ENCODE measurements around the gene AAK1.
"Not testable (repeated sequence)": the region's sequence is repeated elsewhere in the genome, so short reads cannot be mapped to it uniquely, and the experiment has no call there.

Gene AAK1

DNA sequence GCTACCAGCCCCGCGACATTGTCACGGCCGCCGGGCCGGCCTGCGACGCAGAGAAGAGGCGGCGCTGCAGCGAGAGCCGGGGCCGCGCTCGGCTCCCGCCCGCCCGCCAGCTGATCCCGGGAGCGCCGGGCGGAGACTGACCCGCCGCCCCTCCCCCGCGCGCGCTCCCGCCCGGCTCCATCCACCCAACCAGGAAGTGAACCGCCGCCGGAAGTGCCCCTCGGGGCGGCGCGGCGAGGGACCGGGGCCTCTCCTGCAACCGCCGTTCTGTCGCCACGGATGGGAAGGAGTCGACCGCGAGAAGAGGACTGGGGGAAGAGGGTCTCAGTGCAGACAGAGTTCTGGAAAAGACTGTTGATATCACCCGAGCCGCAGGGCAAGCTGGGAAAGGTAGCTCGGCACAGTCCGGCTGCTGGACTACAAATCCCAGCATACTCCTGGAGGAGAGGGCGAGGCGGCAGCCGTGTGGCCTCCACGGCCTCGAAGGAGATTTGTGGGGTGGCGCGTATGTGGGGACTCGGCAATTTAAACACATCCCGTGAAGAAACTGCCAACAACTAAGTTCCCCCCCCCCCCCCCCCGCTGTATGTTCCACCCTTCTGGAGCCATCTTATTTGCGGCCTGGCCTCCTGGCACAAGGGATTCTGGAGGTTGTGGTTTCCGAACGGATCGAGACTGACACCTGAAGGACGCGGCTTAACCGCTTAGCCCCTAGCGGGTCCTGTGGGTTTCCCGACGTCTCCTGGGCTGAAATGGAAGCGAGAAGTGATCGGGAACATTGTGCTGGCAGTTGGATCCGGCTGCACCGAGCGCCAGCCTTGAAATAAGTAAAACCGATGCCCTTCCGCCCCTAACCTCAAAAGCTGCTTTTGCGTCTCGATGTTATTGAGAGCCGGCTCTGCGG lies at the start of gene AAK1:
Gene AAK1 (minus strand): TSS at position 138 of the 904 bp plus-strand sequence. CDS start 699 bp downstream, outside the sequence.
- peak; percentile 75 for DNase-seq

DNA sequence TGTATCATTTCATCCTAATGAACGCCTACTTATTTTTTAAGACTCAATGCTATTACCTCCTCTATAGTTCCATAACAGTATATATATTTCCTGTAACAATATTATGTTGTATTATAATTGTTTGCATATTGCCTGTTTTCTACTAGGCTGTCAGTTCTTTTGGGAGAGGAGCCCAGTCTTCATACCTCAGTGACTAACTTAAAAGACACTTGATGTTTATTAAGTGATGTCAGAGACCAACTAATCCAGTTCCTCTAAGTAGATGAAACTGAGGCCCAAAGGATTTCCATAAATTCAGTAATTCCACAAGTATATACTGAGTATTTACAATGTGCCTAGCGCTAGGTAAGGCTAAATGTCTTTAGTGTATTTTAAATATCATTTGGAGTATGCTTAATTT lies 48.9 kb upstream of the AAK1 start:
- DNase-seq: no peak

DNA sequence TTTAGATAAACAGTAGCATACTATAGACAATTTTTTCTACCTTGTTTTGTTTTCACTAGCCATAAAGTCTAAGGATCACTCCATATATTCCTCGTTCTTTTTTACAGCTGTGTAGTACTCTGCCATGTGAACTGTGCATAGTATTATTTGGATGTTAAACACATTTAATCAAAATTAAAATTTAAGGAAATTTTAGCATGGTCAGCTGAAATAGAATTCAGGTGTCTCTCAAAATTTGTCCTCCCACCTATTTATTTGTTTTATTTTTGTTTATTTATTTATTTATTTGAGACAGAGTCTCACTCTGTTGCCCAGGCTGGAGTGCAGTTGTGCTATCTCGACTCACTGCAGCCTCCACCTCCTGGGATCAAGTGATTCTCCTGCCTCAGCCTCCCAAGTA lies 46.4 kb upstream of the AAK1 start:
- no peak for DNase-seq

DNA sequence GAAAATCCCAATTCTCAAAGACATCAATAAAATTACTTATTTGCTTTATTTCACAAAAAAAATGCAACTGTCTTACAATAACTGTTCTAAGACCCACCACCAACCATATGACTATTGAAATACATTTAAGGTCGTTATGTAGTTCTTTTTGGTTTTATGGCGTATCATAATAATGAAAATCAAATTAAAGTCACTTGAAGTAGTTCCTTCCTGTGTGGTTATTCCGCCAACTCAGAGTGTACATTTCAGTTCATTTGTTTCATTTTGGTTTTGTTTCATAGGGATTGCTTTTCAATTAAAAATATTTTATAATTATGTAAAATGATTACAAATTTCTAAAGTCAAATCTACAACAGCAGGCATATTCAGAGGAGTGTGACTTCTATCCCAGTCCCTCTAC lies 45.9 kb upstream of the AAK1 start:
- DNase-seq: no peak

DNA sequence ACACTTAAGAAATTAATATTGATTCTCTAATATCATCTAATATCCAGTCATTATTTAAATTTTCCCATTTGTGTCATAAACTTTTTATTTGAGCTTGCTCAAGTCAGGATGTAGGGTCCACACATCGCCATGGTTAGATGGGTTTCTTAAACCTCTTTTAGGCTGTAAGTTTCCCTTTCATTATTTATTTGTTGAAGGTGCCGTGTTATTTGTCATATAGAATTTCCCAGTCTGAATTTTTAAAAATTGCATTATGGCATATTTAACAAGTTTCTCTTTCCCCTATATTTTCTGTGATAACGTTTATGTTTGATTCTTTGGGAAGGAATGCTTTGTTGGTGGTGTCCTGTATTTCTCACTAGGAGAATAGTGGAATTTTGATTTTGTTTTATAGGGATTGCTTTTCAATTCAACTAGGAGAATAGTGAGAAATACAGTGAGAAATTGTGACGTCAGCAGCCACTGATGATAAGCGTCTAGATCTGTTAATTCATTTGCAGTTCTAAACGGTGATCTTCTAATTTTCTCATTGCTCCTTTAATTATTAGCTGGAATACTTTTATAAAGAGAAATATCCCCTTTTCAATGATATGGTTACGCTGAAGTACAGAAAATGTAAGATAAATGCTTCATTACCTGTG lies 44.6 kb upstream of the AAK1 start:
- DNase-seq: no peak

DNA sequence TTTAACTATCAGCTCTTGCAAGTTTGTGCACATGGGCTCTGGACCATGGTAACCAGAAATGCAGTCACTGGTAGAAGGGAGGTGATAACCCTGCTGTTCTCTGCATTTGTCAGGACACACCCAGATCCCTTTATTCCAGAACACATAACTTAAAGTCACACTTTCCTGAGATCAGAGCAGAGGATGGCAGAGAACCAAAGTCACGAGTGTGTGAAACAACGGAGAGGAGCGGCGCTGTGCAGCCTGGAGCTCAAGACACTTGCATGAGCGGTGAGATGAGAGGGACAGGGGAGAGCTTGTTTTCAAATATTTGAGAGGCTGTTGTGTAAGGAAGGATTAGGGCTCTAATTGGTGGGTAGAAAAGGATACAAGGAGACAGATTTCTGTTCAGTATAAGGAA lies 43.3 kb upstream of the AAK1 start:
- DNase-seq: no peak

DNA sequence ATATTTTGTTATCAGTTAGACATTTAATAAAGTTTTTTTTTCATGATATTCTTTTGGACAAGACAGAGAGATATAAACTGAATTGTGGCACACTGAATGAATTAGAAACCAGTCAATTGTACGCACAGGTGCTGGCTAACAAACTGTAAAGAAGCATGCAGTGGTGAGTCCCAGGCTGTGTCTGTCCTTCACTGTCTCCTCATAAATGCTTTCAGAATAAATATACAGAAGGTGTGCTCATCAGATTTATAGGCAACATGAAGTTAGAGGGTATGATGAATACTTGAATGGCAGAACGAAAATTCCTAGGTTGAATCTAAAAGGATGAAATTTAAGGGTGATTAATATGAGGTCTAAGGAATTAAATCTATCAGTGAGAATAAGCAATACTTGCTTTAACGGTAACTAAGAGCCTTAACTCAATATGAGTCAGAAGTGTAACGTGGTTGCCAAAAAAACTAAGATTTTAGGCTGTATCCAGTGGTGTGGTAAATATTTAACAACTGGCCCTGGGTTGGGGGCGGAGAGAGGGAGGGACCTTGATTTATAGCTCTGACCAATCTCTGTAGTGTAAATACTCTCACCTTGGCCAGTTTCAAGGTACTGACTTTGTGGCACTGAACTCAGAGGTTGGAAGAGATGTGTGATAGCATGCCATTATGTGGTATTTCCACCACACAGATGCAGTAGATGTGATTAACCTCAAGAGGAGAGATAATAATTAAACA lies 41.9 kb upstream of the AAK1 start:
- DNase-seq: no peak

DNA sequence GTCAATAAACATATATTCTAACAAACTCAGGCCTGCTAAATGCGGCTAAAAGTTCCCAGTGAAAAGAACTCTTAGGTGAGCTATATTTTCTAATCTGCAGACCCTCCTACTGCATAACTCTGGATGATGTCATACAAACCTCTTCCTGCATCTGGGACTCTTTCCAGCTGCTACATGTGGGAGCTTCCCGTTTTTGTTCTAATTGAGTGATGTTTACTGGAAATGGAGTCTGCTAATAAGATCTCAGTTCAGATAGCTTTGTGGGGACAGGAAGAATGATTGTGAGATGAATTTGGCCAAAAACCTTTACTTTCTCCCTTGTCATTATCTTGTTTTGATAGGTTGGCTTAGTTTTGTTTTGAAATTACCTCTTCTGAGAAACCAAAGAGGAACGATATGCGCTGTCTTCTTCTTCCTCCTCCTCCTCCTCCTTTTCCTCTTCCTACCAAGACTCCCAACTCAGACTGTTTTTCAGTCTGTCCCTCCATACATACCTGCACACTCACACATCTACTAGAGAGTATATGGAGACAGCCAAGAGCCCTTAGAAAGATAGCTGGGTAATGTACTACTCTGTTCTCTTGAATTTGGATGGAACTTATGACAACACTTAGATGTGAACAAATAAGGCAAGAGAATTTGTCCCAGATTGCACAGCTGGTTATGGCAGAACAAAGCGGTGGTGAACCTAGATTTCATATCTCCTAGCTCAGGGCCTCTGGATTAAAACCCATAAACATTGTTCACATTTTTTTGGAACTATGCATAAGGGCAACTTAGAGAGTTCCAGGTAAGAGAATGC lies 39.8 kb upstream of the AAK1 start:
- DNase-seq: no peak

DNA sequence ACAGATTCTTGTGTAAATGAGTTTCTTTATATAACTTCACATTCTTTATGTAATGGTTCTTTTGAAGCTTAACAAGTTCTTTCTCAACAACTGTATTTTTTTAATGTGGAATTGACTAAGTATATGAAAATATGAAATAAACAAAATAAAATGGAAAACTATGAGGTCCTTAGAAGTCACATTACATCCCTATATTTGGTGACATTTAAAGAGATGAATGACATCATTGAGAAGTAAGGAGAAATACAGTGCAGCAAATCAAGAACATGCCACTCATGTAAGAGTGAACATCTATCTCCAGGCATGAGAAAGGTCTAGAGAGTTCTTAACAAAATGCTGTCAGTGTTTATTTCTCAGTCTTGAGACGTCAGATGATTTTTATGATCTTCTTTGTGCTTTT lies 39.0 kb upstream of the AAK1 start:
- DNase-seq: no peak

DNA sequence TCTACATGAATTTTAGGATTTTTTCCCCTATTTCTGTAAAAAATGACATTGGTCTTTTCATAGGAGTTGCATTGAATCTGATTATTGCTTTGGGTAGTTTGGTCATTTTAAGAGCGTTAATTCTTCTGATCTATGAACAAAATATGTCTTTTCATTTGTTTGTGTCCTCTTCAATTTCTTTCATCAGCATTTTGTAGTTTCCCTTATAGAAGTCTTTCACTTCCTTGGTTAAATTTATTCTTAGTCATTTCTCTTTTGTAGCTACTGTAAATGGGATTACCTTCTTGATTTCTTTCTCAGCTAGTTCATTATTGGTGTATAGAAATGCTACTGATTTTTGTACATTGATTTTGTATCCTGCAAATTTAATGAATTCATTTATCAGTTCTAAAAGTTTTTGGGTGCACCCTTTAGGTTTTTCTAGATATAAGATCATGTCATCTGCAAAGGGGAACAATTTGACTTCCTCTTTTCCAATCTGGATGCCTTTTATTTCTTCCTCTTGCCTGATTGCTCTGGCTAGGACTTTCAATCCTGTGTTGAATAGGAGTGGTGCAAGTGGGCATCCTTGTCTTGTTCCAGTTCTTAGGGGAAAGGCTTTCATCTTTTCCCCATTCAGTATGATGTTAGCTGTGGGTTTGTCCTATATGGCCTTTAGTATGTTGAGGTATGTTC lies 36.6 kb upstream of the AAK1 start:
- DNase-seq: no peak

DNA sequence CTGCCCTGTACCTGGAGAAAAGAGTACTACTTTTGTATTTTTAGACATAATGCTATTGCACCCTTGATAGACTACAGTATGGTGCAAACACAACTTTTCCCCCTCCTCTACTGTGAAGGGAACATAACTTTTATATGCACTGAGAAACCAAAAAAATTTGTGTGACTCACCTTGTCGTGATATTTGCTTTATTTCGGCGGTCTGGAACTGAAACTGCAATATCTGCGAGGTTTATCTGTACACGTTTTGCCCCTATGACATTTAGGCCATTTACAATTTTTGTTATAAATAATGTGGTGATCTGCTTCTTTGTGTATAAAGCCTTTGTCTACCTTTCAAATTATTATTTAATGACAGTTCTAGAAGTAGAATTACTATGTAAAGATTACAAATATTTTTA lies 34.4 kb upstream of the AAK1 start:
- DNase-seq: no peak

DNA sequence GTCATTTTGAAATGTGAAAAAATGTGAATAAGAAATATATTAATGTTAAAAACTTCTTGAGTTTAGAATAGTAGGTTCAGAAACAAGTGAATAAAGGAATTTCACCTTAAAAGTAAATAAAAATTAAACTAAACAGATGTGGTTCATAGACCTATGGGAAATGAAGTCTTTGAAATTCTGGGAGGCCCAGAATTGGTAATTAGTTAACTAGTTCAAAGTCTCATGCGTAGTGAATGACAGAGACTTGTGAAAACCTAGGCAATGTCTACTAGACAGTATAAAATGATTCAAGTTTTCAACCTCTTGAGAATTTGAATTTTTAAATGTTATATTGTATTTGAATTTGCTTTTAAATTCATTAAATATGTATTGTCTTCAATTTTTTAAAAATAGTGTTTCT lies 32.6 kb upstream of the AAK1 start:
- no peak for DNase-seq

DNA sequence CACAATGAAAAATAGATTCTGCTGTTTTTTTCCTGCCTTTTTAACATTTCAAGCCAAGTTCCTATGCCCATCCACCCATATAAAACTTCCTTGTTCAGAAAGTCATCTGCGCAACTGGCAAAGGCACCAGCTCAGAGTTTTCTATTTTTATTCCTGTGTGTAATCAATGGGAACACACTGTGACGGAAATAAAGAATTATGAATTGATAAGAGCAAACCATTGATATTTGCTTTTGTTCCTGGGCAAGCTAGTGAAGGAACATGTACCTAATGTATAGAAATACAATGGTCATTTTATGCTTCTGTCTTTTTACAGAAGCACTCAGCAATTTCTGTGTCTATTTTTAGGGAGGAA lies 30.8 kb upstream of the AAK1 start:
- DNase-seq: no peak

DNA sequence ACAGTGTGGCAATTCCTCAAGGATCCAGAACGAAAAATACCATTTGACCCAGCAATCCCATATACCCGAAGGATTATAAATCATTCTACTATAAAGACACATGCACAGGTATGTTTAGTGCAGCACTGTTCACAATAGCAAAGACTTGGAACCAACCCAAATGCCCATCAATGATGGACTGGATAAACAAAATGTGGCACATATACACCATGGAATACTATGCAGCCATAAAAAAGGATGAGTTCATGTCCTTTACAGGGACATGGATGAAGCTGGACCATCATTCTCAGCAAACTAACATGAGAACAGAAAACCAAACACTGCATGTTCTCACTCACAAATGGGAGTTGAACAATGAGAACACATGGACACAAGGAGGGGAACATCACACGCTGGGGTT lies 29.6 kb upstream of the AAK1 start:
- DNase-seq: not testable (repeated sequence)

DNA sequence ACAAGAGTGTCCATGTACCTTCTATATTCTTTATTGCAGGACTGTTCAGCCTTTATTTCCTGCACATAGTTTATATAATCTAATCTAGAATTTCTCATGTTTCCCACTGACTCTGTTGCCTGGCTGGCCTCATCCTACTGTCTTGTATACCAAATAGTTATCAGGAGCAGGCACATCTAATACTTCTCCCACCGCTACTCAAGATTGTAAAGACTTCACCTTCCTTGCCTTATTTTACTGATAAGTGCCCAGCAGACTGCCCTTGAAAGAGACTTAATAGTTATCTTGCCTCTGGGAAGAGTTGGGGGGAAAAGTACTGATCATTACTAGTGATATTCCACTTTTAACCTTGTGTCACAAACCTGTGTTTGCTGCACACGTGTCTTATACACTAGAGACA lies 26.1 kb upstream of the AAK1 start:
- no peak for DNase-seq

DNA sequence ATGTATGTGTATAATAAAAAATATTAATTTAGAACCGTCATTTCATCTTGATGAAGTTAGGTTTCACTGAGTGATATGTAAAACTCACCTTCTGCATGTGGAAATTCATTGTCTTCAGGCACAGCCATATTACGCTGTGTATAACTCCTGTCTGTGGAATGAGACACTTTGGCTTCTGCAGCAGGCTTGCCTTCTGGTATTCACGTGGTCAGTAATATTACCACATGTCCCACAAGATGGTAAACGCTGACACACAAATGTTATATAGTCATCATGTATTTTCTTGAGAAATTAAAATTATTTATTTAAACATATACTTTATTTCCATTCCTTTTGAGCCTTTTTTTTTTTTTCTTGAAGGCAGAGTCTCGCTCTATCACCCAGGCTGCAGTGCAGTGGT lies 25.1 kb upstream of the AAK1 start:
- no peak for DNase-seq

DNA sequence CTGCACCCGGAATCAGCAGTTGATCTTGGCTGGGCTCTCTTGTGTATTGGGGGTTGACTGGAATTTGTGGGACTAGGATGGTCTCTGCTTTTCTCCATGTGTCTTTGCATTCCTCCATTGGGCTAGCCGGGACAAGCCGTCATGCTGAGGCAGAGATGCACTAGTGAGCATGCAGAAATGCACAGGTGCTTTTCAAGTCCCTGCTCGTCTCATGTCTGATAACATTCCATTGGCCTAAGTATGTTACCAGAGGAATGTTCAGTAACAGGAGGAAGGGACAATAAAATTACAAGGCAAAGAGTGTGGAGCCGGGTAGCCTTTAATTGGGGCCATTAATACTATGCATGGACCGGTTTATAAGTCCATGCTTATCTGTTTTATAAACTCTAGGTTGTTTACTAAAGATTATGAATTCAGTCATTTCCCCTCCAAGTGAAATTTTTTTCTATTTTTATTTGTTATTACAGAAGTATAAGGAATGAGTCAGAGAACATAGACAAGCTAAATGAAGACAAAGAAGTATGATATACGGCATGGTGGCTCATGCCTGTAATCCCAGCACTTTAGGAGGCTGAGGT lies 24.4 kb upstream of the AAK1 start:
- DNase-seq: no peak

DNA sequence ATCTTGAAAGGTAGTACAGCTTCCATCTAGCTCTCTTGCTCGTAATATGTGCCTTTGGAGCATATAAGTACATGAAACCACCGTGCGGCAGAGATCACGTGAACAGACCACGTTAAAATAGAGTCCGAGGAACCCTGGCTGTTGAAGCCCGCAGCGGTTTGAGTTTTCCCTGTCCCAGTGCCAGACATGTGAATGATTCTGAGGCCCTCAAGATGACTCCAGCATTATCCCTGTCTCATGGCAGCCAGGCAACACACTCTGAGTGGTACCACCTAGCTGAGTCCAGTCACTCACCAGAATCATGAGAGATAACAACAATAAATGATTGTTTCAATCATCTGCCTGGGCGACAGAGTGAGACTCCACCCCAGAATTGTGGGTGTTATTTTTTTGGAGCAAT lies 21.6 kb upstream of the AAK1 start:
- no peak for DNase-seq

DNA sequence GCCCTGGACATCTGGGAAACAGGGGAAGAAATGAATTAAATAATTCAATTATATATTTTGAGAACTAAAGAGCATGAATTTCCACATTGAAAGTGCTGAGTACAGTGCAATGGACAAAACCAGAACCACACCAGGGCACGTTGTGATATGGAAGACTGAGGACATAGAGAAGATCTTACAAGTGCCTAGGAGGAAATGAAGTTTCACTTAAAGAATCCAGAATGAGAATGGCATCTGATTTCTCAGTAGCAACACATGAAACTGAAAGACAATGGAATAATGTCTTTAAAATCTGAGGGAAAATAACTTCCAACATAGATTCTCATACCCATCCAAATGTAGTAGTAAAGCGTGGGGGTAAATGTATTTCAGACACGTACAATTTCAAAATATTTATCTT lies 20.3 kb upstream of the AAK1 start:
- DNase-seq: no peak

DNA sequence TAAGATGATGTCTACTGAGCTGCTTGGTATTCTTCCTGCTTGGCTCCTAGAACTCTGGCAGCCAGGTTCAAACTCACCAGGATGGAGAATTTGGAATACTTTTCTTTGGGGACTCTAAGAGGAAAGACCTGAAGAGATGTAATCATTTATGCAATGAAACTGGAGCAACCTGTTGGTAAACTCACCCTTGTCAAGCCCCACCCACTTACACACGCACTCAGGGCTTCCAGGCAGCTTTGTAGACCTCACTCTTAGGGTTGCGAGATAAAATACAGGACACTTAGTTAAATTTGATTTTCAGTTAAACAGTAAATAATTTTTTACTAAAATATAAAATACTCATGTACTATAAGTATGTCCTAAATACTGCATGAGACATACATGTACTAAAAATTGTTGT lies 19.0 kb upstream of the AAK1 start:
- not testable (repeated sequence) for DNase-seq

DNA sequence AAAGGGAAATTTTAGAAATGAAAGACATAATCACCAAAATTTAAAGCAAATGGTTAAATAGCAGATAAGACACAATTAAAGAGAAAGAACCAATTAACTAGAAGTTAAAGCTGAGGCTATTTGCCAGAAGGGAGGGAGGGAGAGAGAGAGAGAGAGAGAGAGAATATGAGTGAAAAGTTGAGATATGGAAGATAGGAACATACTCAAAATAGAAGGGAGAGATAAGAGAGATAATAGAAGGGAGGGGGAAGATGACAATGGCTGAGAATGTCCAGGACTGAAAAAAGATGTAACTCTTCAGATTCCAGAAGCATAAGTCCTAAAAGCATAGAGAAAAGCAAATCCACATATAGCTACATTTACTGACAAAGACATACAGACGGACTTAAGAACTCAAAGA lies 17.1 kb upstream of the AAK1 start:
- DNase-seq: no peak

DNA sequence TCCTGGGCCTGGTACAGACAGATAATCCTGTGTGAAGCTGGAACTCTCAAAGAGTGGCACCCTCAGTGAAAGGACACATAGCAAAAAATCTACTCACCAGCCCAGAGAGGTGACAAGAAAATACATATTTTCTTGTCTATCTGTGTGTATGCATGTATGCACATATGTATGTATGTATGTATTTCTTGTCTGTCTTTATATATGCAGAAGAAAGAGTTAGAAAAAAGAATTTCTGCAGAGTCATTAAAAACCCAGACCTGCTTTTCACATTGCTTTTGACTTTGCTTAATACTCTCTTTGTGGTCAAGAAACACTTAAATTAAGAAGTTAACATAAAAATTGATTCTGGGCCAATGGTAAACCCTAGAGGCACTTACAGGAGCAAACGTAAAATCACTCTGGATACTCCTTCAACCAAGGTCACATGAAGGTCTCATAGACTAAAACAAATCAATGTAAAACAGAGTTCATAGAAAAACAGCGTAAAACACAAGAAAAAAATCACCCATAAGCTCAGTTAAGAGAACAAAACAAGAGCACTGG lies 16.5 kb upstream of the AAK1 start:
- DNase-seq: no peak

All from activated CD8-positive, alpha-beta memory T cell treated with anti-CD3 and anti-CD28 coated beads, Interleukin-2, amount 50 U/mL, for 4 hours (primary cell).